Measurements from ENCODE around the gene SLBP.

The SLBP gene

GRCh38 chr4:1644891-1645657 lies 67.0 kb downstream of the SLBP start:
- no peak for DNase-seq

GRCh38 chr4:1643971-1644735 lies 68.0 kb downstream of the SLBP start:
- no peak for DNase-seq

All from CD4-positive, alpha-beta T cell treated with Interleukin-4 for 4 hours (primary cell).